GM19239 (cell line): ENCODE data around the gene DNAH14.

Source experiments
- DNase-seq: peaks from one replicate; pipeline ENCODE4 v3.0.0; 2011; ENCODE audit warnings: low spot score; ENCODE audit not compliant: insufficient read length
- FAIRE-seq: peaks from 2 replicates; lab custom pipeline; 2011; peaks lifted over from hg19 to GRCh38; lab: Jason Lieb, UNC

Gene DNAH14

DNA sequence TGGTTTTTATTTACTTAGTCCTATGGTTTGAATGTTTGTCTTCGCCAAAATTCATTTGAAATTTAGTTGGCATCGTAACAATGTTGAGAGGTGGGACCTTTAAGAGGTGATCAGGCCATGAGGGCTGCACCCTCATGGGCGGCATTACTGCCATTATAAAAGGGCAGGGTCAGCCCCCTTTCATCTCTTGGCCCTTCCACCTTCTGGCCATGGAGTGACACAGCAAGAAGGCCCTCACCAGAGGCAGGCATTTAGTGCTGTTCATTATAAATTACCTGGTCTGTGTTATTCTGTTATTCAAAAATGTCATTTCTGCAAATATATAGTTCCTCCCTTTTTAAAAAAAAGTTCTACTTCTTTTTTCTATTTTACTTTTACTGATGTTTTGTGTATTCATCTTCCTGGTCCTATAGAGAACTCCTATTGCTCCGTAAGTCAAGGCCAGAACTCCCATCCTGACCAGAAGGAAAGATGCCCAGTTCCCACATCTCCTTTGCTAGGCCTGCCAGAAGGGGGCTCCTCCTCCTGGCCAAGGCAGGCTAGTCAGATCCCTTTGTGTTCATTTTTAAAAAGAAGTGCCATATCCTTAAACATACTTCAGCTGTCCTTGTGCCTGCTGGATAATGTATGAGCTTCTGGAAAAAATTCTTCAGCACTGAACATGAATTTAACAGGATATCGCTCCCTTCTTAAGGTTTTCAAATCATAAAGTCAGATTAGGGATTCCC is 508.4 kb downstream of the DNAH14 start:
- DNase-seq (no peak), FAIRE-seq (no peak)

DNA sequence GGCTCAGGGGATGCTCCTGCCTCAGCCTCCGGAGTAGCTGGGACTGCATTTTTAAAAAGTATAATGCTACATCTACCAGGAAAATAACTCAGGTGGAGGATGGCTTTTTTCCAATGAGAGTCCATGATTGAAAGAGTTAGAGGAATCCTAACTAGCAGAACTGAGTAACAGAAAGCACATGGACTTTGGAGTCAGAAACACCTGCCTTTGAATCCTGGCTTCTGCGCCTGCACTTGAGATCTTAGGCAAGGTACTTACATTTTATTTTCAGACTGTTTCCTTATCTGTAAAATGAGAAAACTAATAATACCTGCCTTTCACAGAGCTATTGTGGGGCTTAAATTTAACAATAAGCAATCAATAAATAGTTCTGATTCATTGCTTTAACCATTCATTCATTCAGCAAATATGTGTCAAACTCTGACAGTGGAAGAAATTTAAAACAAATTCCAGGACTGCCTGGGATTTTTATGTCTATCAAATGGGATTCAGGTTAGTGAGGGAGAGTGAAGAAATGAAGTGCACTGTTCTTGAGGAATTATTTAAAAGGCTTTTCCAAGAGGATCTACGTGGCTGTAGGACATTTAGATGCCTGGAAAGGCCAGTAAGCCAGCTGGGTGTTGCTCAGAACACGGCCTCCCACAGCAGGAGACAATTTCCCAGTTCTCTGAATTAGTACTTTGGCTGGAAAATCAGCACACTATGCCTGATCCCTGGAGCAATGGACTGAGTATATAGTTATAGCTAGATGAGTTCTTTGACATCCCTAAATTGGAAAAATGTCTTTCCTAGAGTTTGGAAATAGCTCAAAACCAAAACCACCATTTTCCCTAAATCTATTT is 511.1 kb downstream of the DNAH14 start:
- FAIRE-seq: no peak

DNA sequence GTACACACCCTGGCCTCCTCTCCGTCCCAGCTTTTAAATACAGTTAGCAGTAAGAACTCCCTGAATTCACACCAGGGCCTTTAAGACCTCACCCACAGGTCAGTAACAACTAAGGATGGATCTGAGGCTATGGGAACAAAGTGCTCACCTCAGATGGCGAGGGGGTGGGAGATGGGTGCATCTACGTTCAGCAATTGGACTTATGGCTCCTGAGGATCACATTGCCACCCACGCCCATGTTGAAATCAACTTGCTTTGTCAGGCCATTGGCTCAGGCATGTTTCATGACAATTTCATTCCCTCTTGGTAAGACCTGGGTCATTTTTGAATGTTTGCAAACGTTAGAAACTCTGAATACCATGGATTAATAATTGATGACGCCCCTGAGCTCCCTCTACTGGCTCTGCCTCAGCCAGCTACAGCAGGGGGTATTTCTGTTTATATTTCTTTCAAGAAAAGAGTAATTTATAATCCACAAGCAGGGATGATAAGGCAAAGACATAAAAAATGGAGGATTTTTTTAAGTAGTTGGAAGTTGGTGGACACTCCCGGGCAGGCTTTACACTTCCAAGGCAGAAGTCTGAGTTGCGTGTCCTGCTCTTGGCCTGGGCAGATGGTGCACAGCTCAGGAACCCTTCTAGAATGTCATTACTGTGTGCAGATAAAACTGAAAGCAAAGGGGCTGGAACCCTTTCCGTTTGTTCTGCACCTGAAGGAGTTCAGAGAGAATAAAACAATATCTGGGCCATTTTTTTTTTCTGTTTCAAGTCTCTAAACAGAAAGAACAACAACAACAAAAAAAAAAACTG is 512.0 kb downstream of the DNAH14 start:
- DNase-seq (no peak), FAIRE-seq (peak; percentile 83)

More for the DNA sequence above, 511.1 kb downstream of the DNAH14 start:
- DNase-seq: no peak

DNA sequence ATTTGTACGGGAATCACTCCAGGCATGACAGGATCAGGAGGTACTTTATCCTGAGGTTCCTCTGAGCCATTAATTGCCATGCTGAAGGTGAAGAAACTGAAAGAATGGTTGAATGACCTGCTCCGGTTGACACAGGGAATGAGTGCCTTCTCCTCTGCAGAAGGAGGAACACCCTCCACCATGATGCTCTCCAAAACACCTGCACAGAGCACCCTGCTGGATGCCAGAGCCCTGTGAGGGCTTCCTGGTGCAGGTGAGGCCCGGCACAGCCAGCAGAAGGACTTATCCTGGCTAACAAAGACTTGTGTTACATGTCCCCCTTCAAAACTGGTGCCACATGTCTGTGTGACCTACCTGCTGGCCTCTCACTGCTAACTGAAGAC is 512.6 kb downstream of the DNAH14 start:
- FAIRE-seq: no peak
- no peak for DNase-seq

DNA sequence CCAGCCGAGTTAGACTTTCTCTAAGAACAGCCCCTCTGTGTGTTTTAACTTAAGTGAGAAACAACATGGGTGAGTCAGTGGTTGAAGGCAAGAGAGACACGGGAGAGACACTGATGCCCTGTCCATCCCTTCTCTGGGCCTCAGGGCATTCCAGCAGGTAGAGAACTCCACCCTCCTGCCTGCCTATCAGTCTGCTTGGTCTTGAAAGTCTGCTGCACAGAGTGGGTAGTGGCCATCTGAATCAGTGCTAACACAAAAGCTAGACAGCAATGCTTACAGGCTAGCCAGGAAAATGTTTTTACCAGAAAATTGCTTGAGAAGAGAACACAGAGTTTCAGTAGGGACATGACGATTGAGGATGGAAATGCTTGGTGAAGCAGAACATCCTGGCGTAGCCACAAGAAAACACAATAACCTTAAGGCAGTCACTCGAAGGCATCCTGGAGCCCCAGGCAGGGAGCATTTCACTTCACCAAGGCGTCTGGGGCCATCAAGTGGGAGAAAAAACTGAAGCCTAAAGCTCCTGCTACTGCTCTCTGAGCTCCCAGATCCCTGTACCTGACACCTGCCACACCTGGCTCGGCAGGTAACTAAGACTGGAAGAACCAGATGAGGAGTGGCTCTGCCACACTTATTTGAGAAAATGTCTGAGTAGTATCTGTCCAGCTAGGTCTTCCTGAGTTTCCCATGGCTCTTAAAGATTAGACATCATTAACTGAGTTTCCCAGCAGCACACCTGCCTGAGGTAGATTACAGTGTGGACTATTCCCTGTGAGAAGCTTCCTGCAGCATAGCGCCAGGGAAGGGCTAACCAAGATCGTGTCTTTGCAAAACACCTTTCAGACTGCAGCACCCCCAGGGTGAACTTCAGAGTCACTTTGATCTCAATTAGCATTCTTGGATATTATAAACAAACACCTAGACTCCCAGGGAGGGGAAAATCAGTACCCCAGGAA is 516.4 kb downstream of the DNAH14 start:
- DNase-seq (no peak), FAIRE-seq (no peak)

DNA sequence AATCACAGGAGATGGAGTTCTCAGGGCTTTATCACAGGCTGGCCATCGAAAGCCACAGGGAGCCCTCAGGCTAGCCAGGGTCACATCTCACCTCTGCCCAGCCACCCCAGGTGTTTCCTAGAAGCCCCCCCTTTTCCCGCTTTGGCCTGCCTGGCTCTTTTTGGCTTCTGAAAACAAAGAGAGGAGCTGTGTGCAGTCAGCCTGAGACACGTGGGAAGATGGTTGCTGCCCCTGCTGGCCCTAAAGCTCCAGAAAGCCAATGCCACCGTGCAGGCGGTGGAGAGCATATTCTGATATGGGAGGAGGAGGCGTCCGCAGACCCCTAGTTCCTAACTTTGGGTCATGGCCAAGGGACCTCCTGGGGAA is 517.1 kb downstream of the DNAH14 start:
- DNase-seq (no peak), FAIRE-seq (no peak)

DNA sequence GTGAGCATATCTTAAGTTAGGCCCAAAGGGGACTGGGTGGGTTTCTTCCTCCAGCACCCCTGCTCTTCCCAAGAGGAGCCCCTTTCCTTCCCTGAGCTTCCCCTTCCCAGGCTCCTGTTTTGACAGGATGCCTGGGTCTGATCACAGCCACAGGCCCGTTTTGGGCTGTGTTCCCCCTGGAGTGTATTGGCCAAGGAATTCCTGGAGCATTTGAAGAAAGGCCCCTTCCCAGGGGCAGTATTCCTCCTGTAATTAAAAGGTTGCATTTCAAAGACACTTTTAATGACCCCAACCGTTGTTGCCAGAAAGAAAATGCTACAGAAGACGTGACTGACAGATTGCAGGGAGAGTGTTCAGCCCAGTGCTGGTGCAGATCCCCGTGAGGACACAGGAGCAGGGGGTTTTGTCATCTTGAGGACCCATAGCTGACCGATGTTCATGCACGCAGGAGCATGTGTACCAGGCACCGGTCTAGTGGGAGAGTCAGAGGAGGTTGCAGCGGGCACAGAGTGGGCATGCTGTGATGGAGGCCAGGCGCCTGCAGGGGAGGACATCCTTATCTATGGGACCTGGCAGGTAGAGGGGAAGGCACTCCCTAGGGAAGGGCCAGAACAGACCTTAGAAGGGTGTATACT is 517.6 kb downstream of the DNAH14 start:
- no peak for FAIRE-seq

DNA sequence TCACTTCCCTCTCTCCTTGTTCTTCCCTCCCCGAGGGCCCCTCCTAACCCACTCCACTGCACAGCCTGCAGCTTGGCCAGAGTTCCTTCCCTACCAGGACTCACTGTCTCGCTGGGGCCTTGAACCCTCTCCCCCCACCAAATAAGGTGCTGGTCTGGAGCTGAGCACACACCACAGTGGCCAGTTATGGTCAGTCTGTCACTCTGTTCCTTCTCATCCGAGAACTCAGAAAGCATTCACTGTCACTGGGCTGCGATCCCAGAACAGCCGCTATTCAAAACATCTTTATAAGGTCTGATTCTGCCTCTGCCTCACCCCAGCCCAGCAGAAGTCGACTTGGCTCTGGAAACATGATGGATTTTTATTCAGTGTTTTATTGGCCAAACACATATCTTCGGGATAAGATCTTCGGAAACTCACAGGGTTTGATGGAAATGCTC is 518.2 kb downstream of the DNAH14 start:
- no peak for DNase-seq
- no peak for FAIRE-seq

More for the DNA sequence above, 517.6 kb downstream of the DNAH14 start:
- no peak for DNase-seq

DNA sequence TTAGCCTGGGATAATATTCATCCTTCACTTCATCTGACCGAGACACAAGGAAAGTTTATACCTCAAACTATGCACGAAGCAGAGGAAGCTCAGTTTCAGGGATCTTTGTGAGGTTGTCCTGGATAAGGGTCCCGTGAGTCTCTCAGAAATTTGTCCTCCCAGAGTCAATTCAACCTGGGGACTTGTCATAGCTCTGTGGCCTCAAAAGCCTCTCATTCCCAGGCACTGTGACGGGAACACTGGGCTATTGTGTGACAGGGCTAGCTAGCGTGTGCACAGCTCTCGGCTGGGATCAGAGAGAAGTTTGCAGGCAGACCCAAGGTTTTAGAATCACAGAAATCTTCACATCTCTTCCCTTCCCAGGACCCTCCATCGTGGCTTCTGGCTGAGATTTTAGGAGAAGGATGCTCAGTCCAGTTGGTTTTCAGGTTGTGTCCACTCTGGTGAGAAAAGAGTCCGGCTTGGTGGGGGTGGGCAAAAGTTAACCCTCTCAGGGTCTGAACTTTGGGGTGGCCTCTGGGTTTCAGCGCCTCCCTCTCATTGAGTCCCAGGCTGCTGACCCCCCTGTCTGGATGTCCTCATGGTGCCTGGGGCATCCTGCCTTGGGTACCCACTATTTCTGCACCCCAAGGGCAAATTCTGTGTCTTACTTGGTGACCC is 518.8 kb downstream of the DNAH14 start:
- FAIRE-seq (no peak), DNase-seq (no peak)
